G401.6 (cell line): ENCODE measurements around the gene PTCD2.

ENCODE experiments used
- FAIRE-seq: peaks from 2 replicates; lab custom pipeline; 2012; peaks lifted over from hg19 to GRCh38; lab: Jason Lieb, UNC

The PTCD2 gene

DNA sequence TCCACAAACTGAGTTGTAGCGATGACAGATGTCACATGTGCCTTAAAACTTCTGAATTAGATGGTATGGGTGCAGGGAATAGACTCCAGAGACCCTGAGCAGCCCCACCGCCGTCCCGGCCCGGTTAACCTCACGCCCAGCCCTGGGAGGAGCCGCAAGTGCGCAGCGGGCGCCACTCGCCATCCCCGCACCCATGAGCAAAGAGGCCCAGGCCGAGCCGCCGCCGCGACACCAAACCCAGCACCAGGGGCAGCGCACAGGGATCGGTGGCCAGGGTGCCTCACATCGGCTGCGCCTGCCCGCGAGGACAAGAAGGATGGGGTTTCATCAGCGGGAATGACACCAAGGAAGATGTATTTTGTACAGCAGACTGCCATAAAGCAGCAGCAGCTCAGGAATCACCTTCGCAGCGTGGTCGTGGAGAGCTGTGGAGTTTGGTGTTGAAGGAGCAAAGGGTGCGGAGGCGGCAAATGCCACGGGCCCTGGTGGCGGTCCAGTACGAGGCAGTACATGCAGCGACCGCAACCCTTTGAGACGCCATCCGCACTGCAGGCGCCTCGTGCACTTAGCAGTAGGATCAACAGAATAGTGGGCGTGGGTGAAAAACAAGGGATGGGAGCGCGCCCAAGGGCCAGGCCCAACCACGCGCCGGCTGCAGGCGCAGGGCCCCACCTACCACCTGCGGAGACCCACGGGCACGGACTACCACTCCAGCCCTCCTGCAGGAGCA, 97.3 kb downstream of the PTCD2 start:
- no peak for FAIRE-seq
